Subcutaneous abdominal adipose tissue (tissue), 5 donors: Measurements from ENCODE around the gene CA12.
"Not testable (repeated sequence)": the region's sequence is repeated elsewhere in the genome, so short reads cannot be mapped to it uniquely, and the experiment has no call there.

ENCODE experiments used
- H3K27ac ChIP-seq: one replicate; pipeline ENCODE4 v1.7.0; 2013; ENCODE audit warnings: low read depth, mild to moderate bottlenecking, inconsistent platforms, low read length, moderate library complexity
- H3K27me3 ChIP-seq, 5 donors: one replicate each; pipeline ENCODE4 v1.7.0; 2013; ENCODE audit warnings: low read length in 5 of 5, inconsistent platforms in 1 of 5; ENCODE audit not compliant: control insufficient read depth in 5 of 5, insufficient read depth in 4 of 5
- H3K36me3 ChIP-seq, 5 donors: one replicate each; pipeline ENCODE4 v1.7.0; 2013; ENCODE audit warnings: low read length in 5 of 5; ENCODE audit not compliant: control insufficient read depth in 5 of 5, insufficient read depth in 5 of 5
- H3K4me1 ChIP-seq, 5 donors: one replicate each; pipeline ENCODE4 v1.7.0; 2013; ENCODE audit warnings: low read length in 5 of 5, mild to moderate bottlenecking in 3 of 5, moderate library complexity in 1 of 5; ENCODE audit not compliant: control insufficient read depth in 5 of 5, insufficient read depth in 5 of 5
- H3K4me3 ChIP-seq, 5 donors: one replicate each; pipeline ENCODE4 v1.7.0; 2013; ENCODE audit warnings: low read length in 5 of 5, low read depth in 1 of 5
- H3K9ac ChIP-seq, 5 donors: one replicate each; pipeline ENCODE4 v1.7.0; 2013; ENCODE audit warnings: low read length in 5 of 5, mild to moderate bottlenecking in 4 of 5, moderate library complexity in 3 of 5
- H3K9me3 ChIP-seq, 5 donors: one replicate each; pipeline ENCODE4 v1.7.0; 2013; ENCODE audit warnings: low read length in 5 of 5; ENCODE audit not compliant: control insufficient read depth in 5 of 5
- donor health status: healthy.
- donor health status: healthy.
- donor health status: healthy.
- donor health status: healthy.
- donor health status: healthy.

The CA12 gene

GRCh38 chr15:63417274-63417673 lies 35.6 kb upstream of the CA12 start:
- not testable (repeated sequence) for H3K4me3 ChIP-seq, H3K27ac ChIP-seq

GRCh38 chr15:63414474-63415120 lies 33.0 kb upstream of the CA12 start:
- Histone ChIP-seq H3K4me1 (no peaks in the 10 kb centered on the region), H3K4me3 (no peak overlapping the region), H3K27me3 (peaks cover 0 to 3% (median 0%) of the 10 kb centered on the region in 5 donors), H3K9me3 (no peaks in the 10 kb centered on the region), H3K9ac (no peak overlapping the region), H3K36me3 (no peaks in the 10 kb centered on the region), H3K27ac (no peak overlapping the region)

More at GRCh38 chr15:63417274-63417673, 35.6 kb upstream of the CA12 start:
- not testable (repeated sequence) for H3K36me3 ChIP-seq, H3K9ac ChIP-seq, H3K27me3 ChIP-seq, H3K9me3 ChIP-seq, H3K4me1 ChIP-seq

GRCh38 chr15:63412551-63412950 lies 30.9 kb upstream of the CA12 start:
- no peaks in the 10 kb centered on the region for H3K9me3 ChIP-seq
- no peaks in the 10 kb centered on the region for H3K36me3 ChIP-seq
- H3K4me1 ChIP-seq = no peaks in the 10 kb centered on the region
- H3K4me3 ChIP-seq = no peak overlapping the region
- no peak overlapping the region for H3K9ac ChIP-seq
- no peak overlapping the region for H3K27ac ChIP-seq
- peaks cover 0 to 3% (median 0%) of the 10 kb centered on the region in 5 donors for H3K27me3 ChIP-seq

GRCh38 chr15:63411866-63412265 lies 30.2 kb upstream of the CA12 start:
- Histone ChIP-seq H3K9ac (no peak overlapping the region), H3K4me3 (no peak overlapping the region), H3K4me1 (no peaks in the 10 kb centered on the region), H3K9me3 (no peaks in the 10 kb centered on the region), H3K36me3 (no peaks in the 10 kb centered on the region), H3K27me3 (peaks cover 0 to 3% (median 0%) of the 10 kb centered on the region in 5 donors), H3K27ac (no peak overlapping the region)

GRCh38 chr15:63409179-63409578 lies 27.5 kb upstream of the CA12 start:
- no peaks in the 10 kb centered on the region for H3K9me3 ChIP-seq

GRCh38 chr15:63408524-63408923 lies 26.9 kb upstream of the CA12 start:
- no peaks in the 10 kb centered on the region for H3K9me3 ChIP-seq
- H3K4me3 ChIP-seq = no peak overlapping the region
- no peaks in the 10 kb centered on the region for H3K36me3 ChIP-seq
- no peak overlapping the region for H3K27ac ChIP-seq
- no peaks in the 10 kb centered on the region for H3K4me1 ChIP-seq
- no peak overlapping the region for H3K9ac ChIP-seq
- peaks cover 0 to 3% (median 0%) of the 10 kb centered on the region in 5 donors for H3K27me3 ChIP-seq

More at GRCh38 chr15:63409179-63409578, 27.5 kb upstream of the CA12 start:
- Histone ChIP-seq H3K27me3 (peaks cover 0 to 3% (median 0%) of the 10 kb centered on the region in 5 donors), H3K27ac (no peak overlapping the region), H3K36me3 (no peaks in the 10 kb centered on the region), H3K9ac (no peak overlapping the region), H3K4me1 (no peaks in the 10 kb centered on the region), H3K4me3 (no peak overlapping the region)

GRCh38 chr15:63407612-63408011 lies 26.0 kb upstream of the CA12 start:
- H3K27me3 ChIP-seq = peaks cover 0 to 3% (median 0%) of the 10 kb centered on the region in 5 donors
- H3K4me1 ChIP-seq = no peaks in the 10 kb centered on the region
- no peak overlapping the region for H3K9ac ChIP-seq
- no peaks in the 10 kb centered on the region for H3K9me3 ChIP-seq
- H3K27ac ChIP-seq = no peak overlapping the region
- H3K4me3 ChIP-seq = no peak overlapping the region
- H3K36me3 ChIP-seq = no peaks in the 10 kb centered on the region

- H3K27me3 ChIP-seq = no peaks in the 10 kb centered on the region
- no peak overlapping the region for H3K9ac ChIP-seq
- H3K9me3 ChIP-seq = no peaks in the 10 kb centered on the region
- no peak overlapping the region for H3K4me3 ChIP-seq
- no peaks in the 10 kb centered on the region for H3K36me3 ChIP-seq
- H3K27ac ChIP-seq = no peak overlapping the region
- no peaks in the 10 kb centered on the region for H3K4me1 ChIP-seq
Observed at GRCh38 chr15:63405683-63406390, 24.2 kb upstream of the CA12 start.

GRCh38 chr15:63405159-63405558 lies 23.5 kb upstream of the CA12 start:
- no peaks in the 10 kb centered on the region for H3K27me3 ChIP-seq
- no peak overlapping the region for H3K4me3 ChIP-seq
- H3K36me3 ChIP-seq = no peaks in the 10 kb centered on the region
- no peaks in the 10 kb centered on the region for H3K9me3 ChIP-seq
- no peak overlapping the region for H3K9ac ChIP-seq
- no peak overlapping the region for H3K27ac ChIP-seq
- H3K4me1 ChIP-seq = no peaks in the 10 kb centered on the region

GRCh38 chr15:63403254-63403945 lies 21.8 kb upstream of the CA12 start:
- no peaks in the 10 kb centered on the region for H3K9me3 ChIP-seq
- no peaks in the 10 kb centered on the region for H3K36me3 ChIP-seq
- H3K4me3 ChIP-seq = no peak overlapping the region
- no peak overlapping the region for H3K27ac ChIP-seq
- no peaks in the 10 kb centered on the region for H3K27me3 ChIP-seq
- no peak overlapping the region for H3K9ac ChIP-seq
- H3K4me1 ChIP-seq = no peaks in the 10 kb centered on the region
